GM18499 (cell line): ENCODE measurements around the gene HERPUD2.
A peak's percentile ranks its signal among the peaks of the same experiment; 100 is the strongest.
"Not testable (repeated sequence)": the region's sequence is repeated elsewhere in the genome, so short reads cannot be mapped to it uniquely, and the experiment has no call there.

Experiments
- ATAC-seq: cut with Tn5 transposase; IDR thresholded peaks from one replicate; pipeline ENCODE4 v1.9.1; 2021; ENCODE audit warnings: moderate number of reproducible peaks; ENCODE audit not compliant: insufficient read depth, unreplicated experiment

Gene HERPUD2

GRCh38 chr7:35624299-35625186 is 70.4 kb downstream of the HERPUD2 start:
- peak; percentile 77 for ATAC-seq

GRCh38 chr7:35623381-35623780 is 71.6 kb downstream of the HERPUD2 start:
- no peak for ATAC-seq

- ATAC-seq, result no peak
Measured at GRCh38 chr7:35619863-35620262, 75.1 kb downstream of the HERPUD2 start.

- ATAC-seq, result no peak
Measured at GRCh38 chr7:35617041-35617440, 77.9 kb downstream of the HERPUD2 start.

- ATAC-seq, result no peak
Measured at GRCh38 chr7:35613150-35613549, 81.8 kb downstream of the HERPUD2 start.

GRCh38 chr7:35605760-35606159 is 89.2 kb downstream of the HERPUD2 start:
- ATAC-seq, result no peak

- no peak for ATAC-seq
Measured at GRCh38 chr7:35604595-35604994, 90.3 kb downstream of the HERPUD2 start.

GRCh38 chr7:35599645-35600044 is 95.3 kb downstream of the HERPUD2 start:
- no peak for ATAC-seq

- no peak for ATAC-seq
Measured at GRCh38 chr7:35599061-35599460, 95.9 kb downstream of the HERPUD2 start.

GRCh38 chr7:35596061-35596460 is 98.9 kb downstream of the HERPUD2 start:
- ATAC-seq, result no peak

GRCh38 chr7:35593899-35594298 is 101.0 kb downstream of the HERPUD2 start:
- no peak for ATAC-seq

- ATAC-seq, result no peak
Measured at GRCh38 chr7:35588647-35589046, 106.3 kb downstream of the HERPUD2 start.

- ATAC-seq, result no peak
Measured at GRCh38 chr7:35584990-35585389, 109.9 kb downstream of the HERPUD2 start.

GRCh38 chr7:35584533-35584932 is 110.4 kb downstream of the HERPUD2 start:
- not testable (repeated sequence) for ATAC-seq
